Measurements from ENCODE around the gene CDKN2B. TPM values are rescaled to one million over a fixed set of nuclear protein-coding genes. Genes with fewer than 3 reads are reported as not detected.

The CDKN2B gene
- 6.0 and 52.4 TPM in 2 replicates for total RNA-seq

GRCh38 chr9:22008717-22009505 lies at the start of gene CDKN2B:
TSS of gene CDKN2B (minus strand) at chr9:22009305. CDS start at chr9:22008953, 352 bp downstream.

GRCh38 chr9:21994556-21995005 lies 14.5 kb downstream of the CDKN2B start, which contains the start of gene CDKN2B-AS1:
TSS of gene CDKN2B-AS1 (plus strand) at chr9:21994791.

GRCh38 chr9:21993893-21994555 lies 15.1 kb downstream of the CDKN2B start, which contains the start of gene CDKN2A:
TSS of gene CDKN2A (minus strand) at chr9:21994392.

Other genes starting within 250 kb of the CDKN2B start
- gene MTAP, start 206.7 kb downstream of the CDKN2B start, total RNA-seq = 28.9 and 42.2 TPM in 2 replicates
- gene CDKN2A, start 14.9 kb downstream of the CDKN2B start, total RNA-seq = 6.6 and 19.3 TPM in 2 replicates
- 1.3 and 1.8 TPM in 2 replicates for gene CDKN2B-AS1, start 14.5 kb downstream of the CDKN2B start, total RNA-seq

All from smooth muscle cell of the pulmonary artery (primary cell).